Activated CD4-positive, alpha-beta T cell treated with anti-CD3 and anti-CD28 coated beads, Interleukin-10, Interleukin-2, amounts not matched to agents 100 ng/mL and 50 ng/mL, durations not matched to agents 16 hours and 8 hours (primary cell): ENCODE measurements around the gene PREX1.

Experiments used
- DNase-seq: peaks from one replicate; pipeline ENCODE4 v3.0.0-alpha.2; 2020

The PREX1 gene

DNA sequence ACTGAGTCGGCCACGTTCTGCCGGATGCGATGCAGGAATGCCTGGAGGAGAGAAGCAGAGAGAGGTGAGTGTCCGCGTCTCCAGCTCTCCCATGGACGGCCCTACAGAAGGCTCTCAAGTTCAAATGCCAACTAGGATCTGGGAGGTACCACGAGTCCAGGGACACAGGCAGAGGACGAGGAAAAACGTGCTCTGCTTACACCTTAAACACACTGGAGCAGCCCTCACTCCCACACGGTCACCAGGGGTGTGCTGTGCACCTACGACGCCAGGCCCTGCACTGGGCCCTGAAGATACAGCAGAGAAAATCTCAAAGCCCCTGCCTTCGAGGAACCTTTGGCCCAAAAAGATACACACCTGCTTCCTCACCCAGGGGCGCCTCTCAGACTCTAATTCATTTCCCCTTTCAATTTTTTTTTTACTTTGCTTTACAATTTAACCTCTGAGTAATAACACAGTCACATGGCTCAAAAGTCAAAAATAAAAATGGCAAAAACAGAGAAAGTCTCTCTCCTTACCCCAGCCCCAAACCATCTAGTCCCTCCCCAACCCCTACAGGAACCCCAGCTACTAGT is 79.9 kb downstream of the PREX1 start:
- DNase-seq = no peak

DNA sequence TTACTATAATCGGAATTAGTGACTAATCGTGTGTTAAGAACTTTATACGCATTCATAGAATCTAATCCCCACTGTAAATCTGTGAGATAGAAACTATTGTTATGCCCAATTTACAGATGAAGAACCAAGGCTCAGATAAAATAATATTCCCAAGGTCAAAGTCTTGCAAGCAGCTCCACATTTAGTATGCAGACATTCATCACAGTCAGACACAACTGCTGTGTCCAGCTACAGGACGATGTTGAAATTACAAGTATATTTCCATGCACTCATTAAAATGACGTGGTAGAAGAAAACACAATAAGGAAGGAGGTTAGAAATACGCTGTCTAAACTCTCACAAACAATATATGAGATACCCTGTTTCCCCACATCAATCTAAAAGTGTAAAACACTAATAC is 82.5 kb downstream of the PREX1 start:
- DNase-seq = no peak

DNA sequence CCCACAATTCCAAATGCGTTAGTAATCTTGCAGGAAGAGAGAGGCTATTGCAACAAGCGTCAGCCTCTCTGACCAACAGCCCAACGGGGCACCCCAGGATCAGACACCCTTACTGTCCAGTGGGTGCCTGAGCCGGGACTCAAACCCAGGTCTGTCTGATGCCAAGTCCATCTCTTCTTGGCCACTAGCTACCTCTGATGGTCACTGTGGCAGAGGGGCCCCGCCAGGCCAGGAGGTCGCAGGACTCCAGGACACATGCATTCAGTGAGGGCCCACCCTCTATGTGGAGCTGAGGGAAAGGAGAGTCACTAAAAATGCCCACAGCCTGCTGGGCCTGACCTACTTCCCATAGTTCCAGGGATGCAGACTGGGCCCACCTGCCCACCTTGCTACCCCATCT is 83.3 kb downstream of the PREX1 start:
- no peak for DNase-seq

DNA sequence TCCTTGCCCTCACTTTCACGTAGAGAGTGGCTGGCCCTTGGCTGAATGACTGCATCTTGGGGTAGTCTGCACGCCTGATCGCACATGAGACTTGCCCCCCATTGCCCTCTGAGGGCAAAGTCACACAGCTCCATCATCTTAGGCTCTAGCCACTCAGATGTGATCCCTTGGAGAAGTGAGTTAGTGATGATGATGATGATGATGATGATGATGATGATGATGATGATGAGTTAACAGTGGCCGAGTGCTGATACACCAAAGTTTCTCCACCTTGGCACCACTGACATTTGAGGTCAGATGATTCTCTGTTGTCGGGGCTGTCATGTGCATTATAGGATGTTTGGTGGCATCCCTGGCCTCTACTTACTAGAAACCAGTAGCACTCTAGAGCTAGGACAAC is 84.0 kb downstream of the PREX1 start:
- no peak for DNase-seq

DNA sequence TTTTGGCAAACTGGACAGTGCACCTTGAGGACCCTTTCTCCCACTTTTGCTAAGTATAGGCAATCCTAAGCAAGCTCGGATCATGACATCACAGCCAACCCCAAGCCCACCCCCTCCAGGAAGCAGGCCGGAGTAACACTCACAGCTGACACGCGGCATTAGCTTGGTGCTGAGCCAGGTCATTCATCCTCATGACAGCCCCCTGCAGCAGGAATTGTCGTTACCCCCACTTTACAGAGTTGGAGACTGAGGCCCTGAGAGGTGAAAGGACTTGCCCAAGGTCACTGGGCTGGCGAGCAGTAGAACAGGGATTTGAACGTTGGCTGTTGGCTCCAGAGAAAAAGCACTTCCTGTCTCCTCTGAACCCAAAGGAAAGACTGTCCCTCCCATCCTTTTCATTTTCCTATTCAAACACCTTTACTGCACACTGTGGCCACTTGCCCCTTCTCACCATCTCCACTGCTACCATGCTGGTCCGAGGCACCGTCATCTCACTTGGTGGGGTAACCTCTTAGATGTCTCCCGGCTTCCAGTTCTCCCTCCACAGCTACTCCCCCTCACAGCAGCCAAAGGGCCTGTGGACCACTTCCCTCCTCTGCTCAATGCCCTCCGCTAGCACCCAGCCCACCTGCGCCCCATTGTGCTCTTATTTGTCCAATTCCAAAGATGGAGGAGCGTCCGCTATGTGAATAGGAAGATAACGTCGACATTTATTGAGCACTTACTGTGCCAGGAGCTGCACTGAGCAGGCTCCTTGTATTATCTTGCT is 84.7 kb downstream of the PREX1 start:
- DNase-seq = no peak

DNA sequence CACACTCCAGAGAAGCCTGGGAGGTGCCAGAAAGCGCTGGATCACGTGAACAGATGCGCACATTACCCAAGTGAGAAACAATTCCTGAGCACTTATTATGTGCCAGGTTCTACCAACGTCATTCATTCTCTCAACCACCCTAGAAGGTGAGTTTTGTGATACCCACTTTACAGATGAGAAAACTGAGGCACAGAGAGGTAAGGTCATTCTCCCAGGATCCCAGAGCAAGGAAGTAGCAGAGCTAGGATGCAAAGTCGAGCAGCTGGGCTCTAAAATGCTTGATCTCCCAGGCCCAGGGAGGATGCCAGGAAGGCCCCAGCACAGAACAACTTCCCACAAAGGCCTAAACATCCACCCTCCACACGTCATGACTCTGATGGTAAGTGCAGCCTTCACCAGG is 85.6 kb downstream of the PREX1 start:
- DNase-seq = no peak

DNA sequence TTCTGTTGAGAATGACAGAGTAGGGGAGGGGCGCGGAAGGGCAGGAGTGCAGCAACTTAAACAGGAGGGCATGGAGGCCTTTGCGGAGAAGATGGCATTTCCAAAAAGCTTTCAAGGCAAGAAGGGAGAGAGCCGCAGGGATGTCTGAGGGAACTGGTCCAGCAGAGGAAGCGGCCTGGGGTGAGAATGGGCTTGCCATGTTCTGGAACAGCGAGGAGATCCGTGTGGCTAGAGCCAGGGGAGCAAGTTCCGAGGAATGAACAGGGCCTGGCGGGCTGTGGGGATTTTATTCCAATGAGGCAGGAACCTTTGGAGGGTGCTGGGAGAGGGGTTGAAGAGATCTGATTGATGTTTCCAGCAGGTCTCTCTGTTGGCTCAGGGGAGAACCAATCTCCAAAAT is 86.1 kb downstream of the PREX1 start:
- DNase-seq = no peak

DNA sequence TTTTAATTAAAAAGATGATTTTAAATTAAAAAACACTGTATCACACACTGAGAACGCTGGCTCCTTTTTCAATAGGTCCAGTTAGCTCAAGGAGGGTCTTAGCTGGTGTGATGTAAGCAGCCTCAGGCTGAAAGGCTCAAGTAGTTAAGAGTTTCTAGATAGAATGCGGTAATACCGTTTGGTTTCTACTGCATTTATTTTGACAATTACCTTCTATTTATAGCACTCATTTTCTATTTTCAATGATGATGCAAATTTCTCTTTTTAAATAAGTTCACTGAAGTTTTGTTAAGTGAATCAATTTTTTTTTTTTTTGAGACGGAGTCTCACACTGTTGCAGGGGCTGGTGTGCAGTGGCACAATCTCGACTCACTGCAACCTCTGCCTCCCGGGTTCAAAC is 87.1 kb downstream of the PREX1 start:
- no peak for DNase-seq

DNA sequence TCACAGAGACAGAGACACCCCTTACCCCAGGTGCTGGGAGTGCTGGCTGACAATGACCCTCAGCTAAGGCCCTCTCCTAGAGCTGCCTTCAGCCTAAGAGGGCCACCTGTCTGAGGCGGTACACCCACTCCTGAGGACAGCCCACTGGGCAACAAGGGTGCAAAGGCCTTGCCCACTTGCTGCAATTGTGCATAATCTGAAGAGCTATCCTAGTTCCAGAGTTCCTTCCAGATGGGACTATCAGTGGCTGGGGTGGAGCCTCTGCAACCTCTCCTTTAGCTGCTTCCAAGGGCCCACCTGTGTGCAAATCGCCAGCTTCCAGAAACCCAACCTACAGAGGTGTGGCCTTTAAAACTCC is 87.5 kb downstream of the PREX1 start:
- DNase-seq = no peak

DNA sequence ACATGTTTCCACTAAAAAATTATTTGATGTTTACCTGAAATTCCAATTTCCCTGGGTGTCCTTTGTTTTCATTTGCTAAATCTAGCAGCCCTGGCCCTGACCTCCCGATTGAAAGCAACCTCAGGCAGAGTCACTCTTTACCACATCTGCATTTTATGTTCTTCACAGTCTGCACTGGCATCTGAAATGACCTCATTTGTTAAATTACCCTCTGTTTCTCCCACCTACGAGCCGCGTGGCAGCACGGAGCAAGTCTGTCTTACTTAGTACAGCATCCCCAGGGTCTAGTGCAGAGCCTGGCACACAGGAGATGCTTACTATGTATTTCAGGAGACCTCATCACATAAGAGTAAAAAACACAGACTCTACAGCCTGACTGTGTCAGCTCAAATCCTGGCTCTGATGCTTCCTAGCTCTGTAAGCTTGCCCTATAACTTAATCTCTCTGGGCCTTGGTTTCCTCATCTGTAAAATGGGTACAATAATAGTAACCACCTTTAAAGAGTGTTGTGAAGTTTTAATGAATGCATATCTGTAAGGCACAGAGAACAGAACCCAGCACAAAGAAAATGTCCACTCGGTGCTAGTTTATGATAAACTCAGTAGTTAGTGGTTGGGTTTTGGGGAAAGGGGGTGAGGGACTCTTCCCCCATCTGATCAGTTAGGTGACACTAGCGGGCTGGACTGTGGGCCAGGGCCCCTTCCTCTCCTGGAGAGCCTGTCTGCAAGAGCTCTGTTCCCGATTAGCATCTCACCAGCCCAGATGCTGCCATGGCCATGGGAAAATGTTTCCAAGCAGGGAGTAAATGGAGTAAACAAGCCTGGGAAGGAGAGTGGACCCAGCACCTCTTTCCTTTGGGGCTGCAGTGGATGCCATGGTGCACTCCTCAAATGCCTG is 88.2 kb downstream of the PREX1 start:
- peak; percentile 81 for DNase-seq

DNA sequence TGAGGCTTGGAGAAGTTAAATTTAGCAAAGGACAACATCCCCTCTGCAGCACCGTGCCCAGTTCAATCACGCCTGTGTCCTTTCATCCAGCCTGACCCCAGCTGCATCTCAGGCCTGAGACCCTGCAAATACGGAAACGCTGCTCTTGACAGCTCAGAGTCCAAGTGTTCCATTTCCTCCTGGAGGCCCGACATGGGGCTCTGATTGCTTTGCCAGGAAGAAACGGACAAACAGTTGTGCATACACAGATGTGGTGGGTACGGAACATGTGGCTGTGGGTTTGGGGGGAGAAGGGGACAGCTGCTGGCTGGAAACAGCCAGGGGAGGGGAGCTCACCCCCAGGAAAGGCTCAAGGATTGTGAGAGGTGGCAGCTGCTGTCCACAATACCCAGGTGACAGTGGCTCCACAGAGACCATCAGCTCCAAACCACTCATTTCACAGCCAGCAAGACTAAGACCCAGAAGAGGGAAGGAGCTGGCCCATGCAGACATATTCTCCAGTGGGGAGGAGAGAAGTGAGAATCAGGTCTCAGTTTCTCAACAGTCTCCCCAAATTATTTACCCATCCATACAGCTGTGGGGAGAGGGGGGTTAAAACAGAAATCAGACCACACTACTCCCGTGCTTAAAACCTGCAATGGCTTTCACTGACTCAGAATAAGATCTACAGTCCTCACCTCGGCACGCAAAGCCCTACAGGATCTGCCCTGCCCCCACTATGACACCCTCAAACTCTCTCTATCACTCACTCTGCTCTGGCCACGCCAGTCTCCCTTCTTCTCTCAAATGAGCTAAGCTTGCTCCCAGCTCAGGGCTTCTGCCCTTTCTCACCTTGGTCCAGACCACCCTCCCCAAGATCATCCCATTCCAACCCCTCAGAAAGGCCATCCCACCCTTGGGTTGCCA is 89.1 kb downstream of the PREX1 start:
- peak; percentile 96 for DNase-seq

DNA sequence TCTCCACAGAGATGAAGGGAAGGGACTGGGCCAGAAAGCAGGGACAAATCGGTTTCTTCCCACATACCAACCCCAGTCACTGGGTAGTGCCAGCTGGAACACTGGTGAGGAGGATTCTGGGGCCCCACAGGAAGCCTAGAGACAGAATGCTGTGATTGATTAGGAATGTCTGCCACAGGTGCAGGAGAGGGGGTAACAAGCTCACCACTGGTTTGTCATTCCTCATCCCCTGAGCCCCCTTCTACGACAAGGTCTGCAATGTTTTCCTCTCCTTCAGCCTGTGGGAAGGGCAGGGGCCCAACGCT is 89.8 kb downstream of the PREX1 start:
- DNase-seq = no peak

DNA sequence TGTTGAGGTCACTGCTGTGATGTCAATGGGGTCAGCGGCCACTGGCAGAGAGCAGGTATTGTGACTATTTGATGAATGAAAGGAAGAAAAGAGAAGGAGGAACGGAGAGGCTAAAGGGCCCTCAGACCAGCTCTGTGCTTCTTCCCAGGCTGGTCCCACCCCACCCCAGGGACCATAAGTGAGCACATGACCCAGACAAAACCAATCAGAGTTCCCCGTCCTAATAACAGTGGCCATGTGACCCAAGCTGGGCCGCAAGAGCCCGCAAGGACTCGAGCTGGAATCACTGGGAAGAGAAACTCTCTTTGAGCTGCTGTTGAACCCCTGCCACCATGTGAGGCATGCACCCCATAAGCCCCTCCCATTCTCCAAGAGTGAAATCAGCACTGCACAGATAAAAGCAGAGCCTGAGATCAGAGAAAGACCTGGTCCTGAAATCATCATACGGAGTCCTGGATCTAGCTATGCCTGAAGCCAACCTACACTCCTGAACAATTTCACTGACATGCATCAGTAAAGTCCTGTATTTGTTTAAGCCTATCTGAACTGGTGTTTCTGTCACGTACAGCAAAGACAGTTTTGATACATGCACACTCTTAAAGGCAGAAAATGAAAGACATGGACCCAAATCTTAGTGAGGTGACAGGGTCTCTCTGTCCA is 90.2 kb downstream of the PREX1 start:
- no peak for DNase-seq

DNA sequence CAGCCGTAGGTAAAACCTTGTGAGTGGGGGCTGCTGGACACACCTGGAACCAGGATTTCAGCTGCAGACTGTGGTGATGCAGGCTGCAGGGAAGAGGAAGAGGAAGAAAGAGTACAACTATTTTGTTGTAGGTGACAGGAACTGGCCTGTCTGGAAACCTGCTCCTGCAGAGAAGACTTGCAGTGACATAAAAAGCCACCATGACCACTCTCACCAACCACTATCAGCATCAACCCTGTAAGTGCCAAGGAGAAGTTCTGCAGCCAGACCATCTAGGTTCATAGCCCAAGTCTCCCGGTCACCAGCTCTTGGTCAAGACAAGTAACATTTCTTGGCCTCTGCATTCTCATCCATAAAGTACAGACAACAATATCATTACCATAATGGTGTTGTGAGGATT is 91.2 kb downstream of the PREX1 start:
- DNase-seq = no peak

DNA sequence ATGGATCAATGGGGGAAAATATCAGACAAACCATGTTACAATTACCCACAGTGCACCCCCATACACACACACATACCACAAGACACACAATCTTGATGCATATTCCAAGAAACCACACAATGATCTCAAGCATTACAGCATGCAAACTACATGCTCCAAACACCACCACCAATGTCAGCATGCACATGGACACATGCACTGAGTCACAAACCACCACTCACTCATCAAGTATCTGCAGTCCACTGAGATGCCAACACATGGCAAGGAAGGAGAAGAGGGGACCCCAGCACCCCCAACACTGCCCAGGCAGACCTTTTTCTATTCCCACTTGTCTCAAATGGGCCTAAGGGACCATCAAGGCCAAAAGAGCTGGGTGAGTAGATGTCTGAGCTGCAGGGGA is 91.6 kb downstream of the PREX1 start:
- no peak for DNase-seq

DNA sequence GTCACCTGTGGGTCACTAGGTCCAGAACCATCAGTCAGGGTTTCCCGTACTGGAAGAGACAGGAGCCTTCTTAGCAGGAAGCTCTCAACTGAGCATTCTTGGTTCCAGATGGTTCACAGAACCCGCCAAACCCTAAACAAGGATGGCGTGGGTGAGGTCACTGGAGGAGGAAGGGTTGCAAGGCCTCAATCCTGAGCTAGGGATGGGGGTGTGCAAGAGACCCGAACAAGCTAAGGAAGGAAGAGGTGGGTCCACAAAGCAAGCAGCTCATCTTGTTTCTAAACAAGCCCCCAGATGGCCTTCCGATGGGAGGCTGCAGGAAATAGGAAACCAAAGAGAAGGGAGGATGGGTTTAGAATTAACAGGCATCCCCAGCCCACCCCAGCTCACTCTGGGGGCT is 92.7 kb downstream of the PREX1 start:
- DNase-seq = no peak

DNA sequence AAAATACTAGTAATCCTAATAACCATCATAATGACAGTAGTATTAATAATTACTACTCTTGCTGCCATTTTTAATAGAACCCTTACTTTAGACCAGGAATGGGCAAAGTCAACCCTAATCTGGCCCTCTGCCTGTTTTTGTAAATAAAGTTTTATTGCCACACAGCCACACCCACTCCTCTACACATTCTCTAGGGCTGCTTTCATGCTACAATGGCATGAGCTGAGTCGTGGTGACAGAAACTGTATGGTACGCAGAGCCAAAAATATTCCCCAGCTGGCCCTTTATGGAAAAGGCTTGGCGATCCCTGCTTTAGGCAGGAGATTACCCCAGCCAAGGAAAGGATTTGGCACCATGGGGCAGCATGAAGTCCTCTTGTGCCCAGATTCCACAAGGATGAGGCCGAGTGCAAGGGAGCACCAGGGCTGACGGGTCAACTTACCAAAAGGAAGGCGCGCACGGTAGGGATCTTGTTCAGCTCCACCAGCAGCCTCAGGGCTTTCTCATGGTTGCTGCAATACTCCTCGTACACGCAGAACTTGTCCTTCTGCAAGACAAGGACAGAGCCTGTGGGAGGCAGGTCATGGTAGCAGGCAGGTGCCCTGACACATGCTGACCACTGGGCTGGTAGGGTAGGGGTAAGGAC is 93.6 kb downstream of the PREX1 start:
- DNase-seq = no peak

DNA sequence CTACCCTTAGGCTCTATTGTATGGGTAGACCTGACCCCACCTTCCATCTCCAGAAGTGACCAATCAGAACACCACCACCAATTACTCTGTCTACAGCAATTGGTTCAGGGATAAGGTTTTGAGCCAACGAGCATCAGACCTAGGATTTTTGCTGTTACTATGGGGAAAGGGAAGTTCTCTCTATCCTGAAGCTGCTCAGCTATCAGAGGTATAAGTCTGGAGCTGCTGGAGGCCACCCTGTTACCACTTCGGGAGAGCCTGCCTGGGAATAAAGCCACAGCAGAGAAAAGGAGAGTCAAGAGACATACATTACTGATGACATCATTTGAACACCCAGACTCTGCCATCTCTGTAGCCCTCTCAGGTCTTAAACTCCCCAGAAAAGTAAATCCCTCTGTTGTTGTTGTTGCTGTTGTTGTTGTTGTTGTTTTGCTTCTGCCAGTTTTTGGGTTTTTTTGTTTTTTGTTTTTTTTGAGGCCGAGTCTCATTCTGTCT is 94.5 kb downstream of the PREX1 start:
- no peak for DNase-seq

DNA sequence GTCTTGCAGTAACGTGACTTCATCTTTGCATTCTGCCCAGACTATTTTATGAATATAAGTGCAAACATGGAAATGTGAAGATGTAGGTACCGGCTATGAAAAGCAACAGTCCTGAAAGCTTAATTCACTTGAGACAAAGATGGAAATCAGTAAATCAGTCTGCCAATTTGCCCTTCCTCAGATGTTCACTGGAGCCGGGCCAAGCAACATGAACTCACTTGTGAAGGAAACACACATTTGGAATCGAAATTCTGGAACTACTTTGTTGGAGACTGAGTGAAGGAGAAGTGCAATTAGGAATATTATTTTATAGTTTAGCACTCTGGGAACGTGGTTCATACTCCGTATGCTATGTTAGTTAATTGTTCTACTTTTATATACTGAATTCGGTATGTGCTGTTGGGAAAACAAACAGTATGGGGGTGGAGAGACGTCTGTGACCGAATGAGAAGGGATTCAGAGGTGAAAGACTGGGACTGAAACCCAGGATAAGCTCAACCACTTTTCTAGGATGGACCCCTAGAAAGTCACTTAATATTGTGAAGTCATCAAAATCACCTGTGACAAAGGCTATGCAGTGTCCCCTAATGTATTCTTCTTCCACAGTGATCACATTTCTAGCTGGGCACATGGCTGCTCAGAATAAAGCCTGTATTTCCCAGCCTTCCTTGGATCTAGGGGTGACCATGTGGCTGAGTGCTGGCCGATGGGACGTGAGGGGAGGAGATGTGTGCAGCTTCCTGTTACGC is 95.5 kb downstream of the PREX1 start:
- no peak for DNase-seq

DNA sequence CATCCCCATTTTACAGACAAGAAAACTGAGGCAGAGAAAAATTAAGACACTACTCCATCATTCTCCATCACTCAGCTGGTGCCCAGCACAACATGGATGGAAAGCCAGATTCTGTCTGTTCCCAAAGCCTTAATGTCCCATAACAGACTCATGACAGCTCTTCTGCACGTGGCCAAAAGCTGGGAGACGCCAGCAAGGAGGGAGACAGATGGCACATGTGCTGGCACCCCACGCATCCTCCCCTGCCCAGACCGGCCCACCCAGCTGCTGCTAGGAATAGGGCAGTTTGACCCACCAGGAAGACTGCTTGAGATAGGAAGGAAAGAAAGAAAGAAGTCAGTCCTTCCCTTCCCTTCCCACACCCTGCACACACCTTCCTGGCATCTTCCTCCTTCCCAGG is 96.3 kb downstream of the PREX1 start:
- DNase-seq = no peak

DNA sequence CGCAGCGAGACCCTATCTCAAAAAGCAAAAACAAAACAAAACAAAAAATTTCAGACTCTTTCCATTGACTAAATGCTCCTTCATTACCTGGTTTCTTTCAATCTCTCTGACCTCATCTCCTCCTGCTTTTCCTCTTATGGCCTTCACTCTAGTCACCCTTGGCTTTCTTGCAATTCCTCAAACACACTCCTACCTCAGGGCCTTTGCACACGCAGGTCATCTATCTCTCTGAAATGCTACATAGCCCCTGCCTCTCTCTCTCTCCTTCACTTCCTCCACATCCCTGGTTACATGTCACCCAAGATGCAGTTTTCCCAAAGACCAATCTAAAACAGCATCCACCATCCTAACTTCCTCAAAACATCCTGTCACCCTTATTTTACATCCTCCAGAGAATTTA is 96.8 kb downstream of the PREX1 start:
- no peak for DNase-seq
